GM12875 (cell line): ENCODE results near the gene NKAIN2.

Experiments
- H3K4me3 ChIP-seq: one replicate; pipeline ENCODE4 v1.5.1; 2011; ENCODE audit warnings: low read depth, low read length, control low read depth
- TF ChIP-seq, protein P1 (sequence below): IDR thresholded peaks from 2 replicates; pipeline ENCODE4 v1.5.1; 2011; ENCODE audit warnings: low read depth, mild to moderate bottlenecking, control low read depth, inconsistent platforms, low read length, moderate library complexity, borderline replicate concordance; ENCODE audit not compliant: insufficient read depth

The NKAIN2 gene

DNA sequence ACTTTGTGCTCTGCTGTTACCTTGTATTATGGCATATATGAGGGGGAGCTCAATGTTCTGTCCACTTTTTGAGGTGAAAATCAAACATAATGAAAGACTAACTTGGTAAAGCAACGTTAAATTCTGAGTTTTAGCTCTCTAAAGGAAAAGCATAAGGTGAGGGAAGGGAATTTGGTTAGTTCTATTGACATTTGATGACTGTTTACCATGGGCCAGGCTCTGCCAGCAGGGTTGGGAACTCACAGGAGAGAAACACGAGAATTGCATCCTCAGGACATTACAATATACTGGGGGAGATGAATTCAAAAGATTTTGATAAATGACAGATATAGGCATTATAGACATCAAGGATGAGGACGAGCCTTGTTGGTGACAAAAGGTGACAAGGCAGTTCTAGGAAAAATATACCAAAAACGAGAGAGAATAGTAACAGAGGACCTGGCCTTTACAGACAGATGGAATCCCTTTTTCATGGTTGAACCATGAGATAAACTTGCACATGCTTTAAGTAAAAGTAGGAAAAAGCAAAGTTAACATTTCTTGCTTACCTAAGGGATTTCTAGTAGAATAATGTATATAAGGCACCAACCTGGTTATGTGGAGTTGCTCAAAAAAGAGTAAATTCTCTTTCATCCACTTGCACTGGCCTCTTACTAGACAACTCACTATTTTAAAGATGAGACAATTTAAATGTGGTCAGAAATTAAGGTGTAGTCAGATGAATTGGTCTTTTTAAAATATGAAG lies 191.4 kb downstream of the NKAIN2 start:
- TF ChIP-seq, protein P1, sequence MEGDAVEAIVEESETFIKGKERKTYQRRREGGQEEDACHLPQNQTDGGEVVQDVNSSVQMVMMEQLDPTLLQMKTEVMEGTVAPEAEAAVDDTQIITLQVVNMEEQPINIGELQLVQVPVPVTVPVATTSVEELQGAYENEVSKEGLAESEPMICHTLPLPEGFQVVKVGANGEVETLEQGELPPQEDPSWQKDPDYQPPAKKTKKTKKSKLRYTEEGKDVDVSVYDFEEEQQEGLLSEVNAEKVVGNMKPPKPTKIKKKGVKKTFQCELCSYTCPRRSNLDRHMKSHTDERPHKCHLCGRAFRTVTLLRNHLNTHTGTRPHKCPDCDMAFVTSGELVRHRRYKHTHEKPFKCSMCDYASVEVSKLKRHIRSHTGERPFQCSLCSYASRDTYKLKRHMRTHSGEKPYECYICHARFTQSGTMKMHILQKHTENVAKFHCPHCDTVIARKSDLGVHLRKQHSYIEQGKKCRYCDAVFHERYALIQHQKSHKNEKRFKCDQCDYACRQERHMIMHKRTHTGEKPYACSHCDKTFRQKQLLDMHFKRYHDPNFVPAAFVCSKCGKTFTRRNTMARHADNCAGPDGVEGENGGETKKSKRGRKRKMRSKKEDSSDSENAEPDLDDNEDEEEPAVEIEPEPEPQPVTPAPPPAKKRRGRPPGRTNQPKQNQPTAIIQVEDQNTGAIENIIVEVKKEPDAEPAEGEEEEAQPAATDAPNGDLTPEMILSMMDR = no peak

DNA sequence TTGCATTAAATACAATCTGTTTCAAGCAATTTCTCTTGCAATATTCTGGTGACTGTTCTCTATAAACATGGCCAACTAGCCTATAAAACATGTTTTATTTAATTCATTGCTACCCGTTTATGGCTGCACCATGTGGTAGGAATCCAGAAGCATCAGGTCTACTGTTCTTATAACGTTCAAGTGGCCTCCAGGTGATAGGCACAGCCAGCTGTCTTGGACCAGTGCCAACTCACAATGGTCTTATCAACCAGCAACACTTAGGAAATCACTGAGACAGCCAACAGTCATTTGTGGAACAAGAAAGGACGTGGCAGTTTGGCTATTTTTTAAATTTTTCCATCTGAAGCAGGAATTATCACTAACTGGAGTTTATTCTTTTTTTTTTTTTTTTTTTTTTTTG lies 193.6 kb downstream of the NKAIN2 start:
- H3K4me3 ChIP-seq = no peak overlapping the region
- TF ChIP-seq, protein P1 = no peak

More for the DNA sequence above, 191.4 kb downstream of the NKAIN2 start:
- H3K4me3 ChIP-seq = no peak overlapping the region

DNA sequence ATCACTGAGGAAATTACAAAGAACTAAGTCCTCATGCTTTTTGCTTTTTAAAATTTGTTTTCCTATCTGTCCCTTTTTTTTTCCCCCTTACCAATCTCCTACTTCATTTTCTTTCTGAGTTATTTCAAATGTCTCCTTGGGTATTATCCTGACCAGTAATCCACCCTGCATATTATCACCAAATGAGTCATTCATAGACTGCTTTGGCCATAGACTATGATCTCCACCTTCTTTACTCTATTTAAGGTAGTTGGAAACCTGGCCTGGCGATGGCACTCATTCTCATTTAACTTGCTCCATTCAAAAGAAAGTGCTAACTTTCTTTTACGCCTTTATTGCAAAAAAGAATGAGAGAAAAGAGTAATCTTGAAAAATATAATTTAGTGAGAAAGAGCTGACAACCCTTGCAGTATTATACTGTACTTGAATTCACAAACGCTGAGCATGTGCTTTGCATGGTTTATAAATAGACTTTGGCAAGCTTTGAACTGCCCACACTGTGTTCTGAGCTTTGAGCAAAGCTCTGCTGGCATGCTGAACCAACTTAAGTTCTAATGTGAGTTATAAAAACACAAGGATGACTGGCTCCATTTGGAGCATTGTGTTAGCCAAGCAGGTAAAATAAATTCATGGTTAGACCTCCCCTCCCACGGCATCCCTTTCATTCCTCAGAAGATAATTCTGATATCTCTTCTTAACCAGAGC lies 198.9 kb downstream of the NKAIN2 start:
- TF ChIP-seq, protein P1 = no peak

DNA sequence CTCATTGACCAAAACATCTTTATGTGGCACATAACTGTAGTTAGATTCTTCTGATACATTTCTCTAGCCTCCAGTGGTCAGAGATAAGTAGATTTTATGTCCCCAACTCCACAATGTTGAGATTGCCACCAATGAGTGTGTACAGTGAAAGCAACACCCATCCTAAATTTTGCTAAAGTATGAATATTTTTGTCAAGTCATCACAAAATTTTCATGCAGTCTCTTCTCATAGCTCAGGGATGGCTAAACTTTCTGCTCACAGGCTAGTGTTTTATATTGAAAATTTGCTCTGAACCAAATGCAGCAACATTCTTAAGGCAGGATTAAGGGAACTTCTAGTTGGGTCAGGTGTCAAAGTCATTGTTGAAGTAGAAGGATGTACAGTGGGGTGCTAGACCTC lies 203.6 kb downstream of the NKAIN2 start:
- TF ChIP-seq, protein P1 = no peak
- no peak overlapping the region for H3K4me3 ChIP-seq

More for the DNA sequence above, 198.9 kb downstream of the NKAIN2 start:
- H3K4me3 ChIP-seq = no peak overlapping the region

DNA sequence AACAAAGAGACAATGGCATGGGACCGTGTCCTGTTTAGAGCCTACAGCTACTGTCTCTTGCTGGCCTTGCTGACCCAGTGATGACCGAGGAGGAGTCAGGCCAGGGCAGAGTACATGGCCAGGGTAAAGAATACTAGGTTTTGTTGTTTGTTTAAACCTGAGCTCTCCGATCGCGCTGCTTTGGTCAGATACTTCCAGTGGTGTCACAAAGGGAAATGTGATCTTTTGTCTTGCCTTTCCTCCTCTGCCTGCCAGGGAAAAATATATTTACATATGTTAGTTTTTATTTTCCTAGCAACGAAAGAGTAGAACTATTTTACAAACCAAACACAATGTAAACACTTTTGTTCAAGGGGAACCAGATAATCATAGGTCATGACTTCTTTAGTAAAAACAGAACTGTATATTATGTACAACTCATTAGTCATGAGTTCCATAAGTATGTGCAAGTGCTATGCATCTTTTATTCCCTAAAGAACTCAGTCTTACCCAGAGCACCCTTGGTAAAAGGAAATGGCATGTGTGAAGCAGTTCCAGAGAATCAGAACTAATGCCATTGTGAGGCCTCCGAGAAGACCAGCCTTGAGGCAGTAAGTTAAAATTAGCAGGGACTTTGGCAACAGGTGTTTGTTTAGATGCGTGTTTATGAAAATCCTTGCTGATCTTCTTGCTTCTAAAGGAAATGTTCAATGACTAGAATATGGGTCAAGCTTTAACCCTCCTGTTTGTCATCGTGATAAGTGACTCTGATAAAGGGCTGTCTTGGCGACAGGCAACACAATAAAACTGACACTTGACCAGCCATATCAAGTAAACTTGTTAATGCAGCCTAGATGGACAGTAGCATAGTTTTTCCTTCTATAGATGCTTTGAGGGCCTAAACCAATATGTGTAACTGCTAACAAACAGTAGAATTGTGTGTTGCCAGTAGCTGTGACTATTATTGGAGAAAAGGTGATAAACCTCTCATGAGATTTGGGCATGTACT lies 204.6 kb downstream of the NKAIN2 start:
- TF ChIP-seq, protein P1 = no peak

DNA sequence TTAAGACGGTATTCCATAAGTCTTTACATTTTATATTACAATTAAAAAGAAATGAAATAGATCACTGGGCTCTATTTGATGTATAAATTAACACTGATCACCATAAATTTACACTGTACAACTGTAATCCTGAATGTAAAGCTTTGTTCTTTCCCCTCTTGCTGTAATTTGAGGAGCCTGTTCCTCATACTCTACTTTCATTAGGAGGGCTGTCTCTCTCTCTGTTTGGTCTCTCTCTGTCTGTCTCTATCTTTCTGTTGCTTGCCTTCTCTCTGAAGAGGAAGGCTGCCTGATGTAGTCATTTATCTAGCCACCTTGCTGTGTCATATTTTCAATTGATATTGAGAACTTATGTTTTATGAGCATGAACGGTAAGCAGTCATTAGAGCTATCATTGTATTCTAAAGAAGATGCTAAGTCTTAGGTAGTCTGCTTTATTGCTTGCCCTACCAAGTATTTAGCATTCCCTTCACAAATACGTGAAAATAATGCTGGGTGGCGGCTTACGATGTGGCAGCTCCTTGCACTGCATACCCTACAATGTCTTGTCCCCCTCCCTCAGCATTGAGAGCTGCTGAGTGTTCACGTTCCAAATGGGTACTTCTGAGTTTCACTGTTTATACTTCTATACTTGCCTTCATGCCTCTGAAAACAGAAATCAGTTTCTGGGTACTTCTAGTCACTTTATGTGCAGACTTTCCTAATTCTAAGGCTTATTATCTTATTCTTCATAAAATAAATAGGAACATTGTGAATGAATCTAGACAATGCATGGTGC lies 205.5 kb downstream of the NKAIN2 start:
- TF ChIP-seq, protein P1 = no peak
- no peak overlapping the region for H3K4me3 ChIP-seq

More for the DNA sequence above, 204.6 kb downstream of the NKAIN2 start:
- no peak overlapping the region for H3K4me3 ChIP-seq
